ENCODE data around the gene NOXO1.

DNA sequence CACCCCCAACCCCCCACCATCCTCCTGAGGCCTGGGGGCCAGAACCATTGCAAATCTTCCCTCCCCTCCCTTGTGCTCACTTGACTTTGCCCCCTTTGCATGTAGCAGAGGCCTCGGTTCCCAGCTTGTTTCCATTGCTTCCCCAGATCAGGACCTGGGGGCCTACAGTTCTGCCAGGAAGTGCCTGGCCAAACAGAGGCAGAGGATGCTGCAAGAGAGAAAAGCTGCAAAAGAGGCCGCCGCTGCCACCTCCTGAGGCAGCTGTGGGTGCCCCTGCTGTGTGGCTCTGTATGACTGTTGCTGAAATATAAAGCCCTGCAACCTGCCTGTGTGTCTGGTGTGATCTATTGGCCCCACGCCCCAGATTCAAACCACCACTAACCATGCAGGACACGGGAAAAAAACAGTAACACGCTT lies 19.6 kb downstream of the NOXO1 start:
- no peak for TF ChIP-seq CTCF (IDR thresholded peaks at IDR 0.05)
- no peak for TF ChIP-seq POLR2A (IDR thresholded peaks at IDR 0.05)

All from lower leg skin (tissue), 3 donors.